Smooth muscle cell (in vitro differentiated cells): ENCODE results near the gene SPEG. TPM values are rescaled to one million over a fixed set of nuclear protein-coding genes. Genes with fewer than 3 reads are reported as not detected.

ENCODE experiments used
- DNase-seq: peaks from one replicate; lab custom pipeline; 2025; ENCODE audit not compliant: unreplicated experiment; lab: John Stamatoyannopoulos, UW
- H2AFZ ChIP-seq: fragments of 200-600 bp; sonication (generic); 2 replicates; pipeline ENCODE4 v1.6.0; 2016; ENCODE audit warnings: antibody characterized with exemption, low read depth, mild to moderate bottlenecking
- H3F3A ChIP-seq: fragments of 200-600 bp; sonication (generic); 2 replicates; pipeline ENCODE4 v1.6.0; 2017; ENCODE audit warnings: antibody characterized with exemption, low read depth
- H3K27ac ChIP-seq: fragments of 200-600 bp; sonication (generic); 2 replicates; pipeline ENCODE4 v1.5.1; 2016; ENCODE audit warnings: low read depth, mild to moderate bottlenecking
- H3K27me3 ChIP-seq: fragments of 200-600 bp; sonication (generic); 2 replicates; pipeline ENCODE4 v1.6.1; 2016; ENCODE audit warnings: low read depth, mild to moderate bottlenecking
- H3K36me3 ChIP-seq: fragments of 200-600 bp; sonication (generic); 2 replicates; pipeline ENCODE4 v1.5.1; 2016; ENCODE audit warnings: low read depth
- H3K4me1 ChIP-seq: fragments of 200-600 bp; sonication (generic); 2 replicates; pipeline ENCODE4 v1.5.1; 2016; ENCODE audit warnings: low read depth
- H3K4me2 ChIP-seq: fragments of 200-600 bp; sonication (generic); 2 replicates; pipeline ENCODE4 v1.6.0; 2016; ENCODE audit warnings: mild to moderate bottlenecking
- H3K4me3 ChIP-seq: fragments of 200-600 bp; sonication (generic); 2 replicates; pipeline ENCODE4 v1.5.1; 2016; ENCODE audit warnings: mild to moderate bottlenecking
- H3K79me2 ChIP-seq: fragments of 200-600 bp; sonication (generic); 2 replicates; pipeline ENCODE4 v1.6.0; 2016; ENCODE audit warnings: low read depth, mild to moderate bottlenecking
- H3K9ac ChIP-seq: fragments of 200-600 bp; sonication (generic); 2 replicates; pipeline ENCODE4 v1.6.0; 2016; ENCODE audit warnings: low read depth
- H3K9me3 ChIP-seq: fragments of 200-600 bp; sonication (generic); replicated peaks from 2 replicates; pipeline ENCODE4 v1.5.1; 2016; ENCODE audit warnings: low read depth
- H4K20me1 ChIP-seq: fragments of 200-600 bp; sonication (generic); 2 replicates; pipeline ENCODE4 v1.6.0; 2016; ENCODE audit warnings: low read depth
- WGBS: methylation state at CpG from one replicate; pipeline ENCODE4 v1.1.7; 2016; ENCODE audit warnings: low lambda C conversion rate; 5-methylcytosine and 5-hydroxymethylcytosine counted together
- polyA plus RNA-seq: library from polyadenylated mRNA; unstranded; fragments of >200 nt; fragmentation: Nextera tagmentation; extraction: Ambion mirVana; gene quantifications from 2 replicates; pipeline ENCODE4 v1.2.1, GENCODE V29; 2016
- total RNA-seq: library from RNA; depleted of rRNA; stranded (reverse); fragments of >200 nt; gene quantifications from 2 replicates; pipeline ENCODE4 v1.2.3, GENCODE V29; 2014
- TF ChIP-seq, protein P1 (sequence below): fragments of 200-600 bp; sonication (generic); IDR thresholded peaks from 2 replicates; pipeline ENCODE4 v1.5.1; 2017; ENCODE audit warnings: borderline replicate concordance, mild to moderate bottlenecking, antibody characterized with exemption; ENCODE audit not compliant: insufficient read depth, poor library complexity, severe bottlenecking

The SPEG gene
- total and polyA plus RNA-seq, 2 experiments from 2014 or later: 14.9 to 37.8 TPM

DNA sequence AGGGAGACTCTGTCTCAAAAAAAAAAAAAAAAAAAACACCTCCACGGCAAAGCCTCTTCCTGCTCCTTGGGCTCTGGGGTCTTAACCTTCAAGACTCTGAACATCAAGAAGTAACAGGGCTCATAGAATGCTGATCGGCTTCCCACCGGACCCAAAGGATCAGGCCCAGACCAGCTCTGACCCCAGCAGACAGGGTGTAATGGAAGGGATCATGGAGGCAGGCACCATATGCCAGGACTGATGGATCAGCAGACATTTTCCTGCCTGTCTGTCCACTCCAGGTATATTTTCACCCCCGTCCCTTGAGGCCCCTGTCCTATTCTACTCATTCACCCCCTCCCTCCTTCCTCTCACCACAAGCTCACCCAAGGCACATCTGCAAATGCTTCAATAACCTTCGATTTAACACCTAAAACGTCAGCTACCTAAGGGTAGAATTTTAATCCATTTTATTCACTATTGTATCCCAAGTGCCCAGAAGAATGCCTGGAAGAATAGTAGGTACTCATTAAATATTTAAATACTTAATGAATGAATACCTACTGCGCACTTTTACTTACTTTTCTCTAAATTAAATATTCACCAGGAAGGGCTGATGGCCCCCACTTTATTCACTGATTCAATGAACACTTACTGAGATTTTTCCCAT is 4.6 kb upstream of the SPEG start:
- H3F3A ChIP-seq: peaks cover 9% of the 10 kb centered on the region
- H3K27ac ChIP-seq: no peak overlapping the region
- 94% methylated on average over 7 of the region's 7 CpGs for WGBS
- no peak overlapping the region for H3K4me3 ChIP-seq
- no peaks in the 10 kb centered on the region for H3K79me2 ChIP-seq
- DNase-seq: no peak
- TF ChIP-seq, protein P1, sequence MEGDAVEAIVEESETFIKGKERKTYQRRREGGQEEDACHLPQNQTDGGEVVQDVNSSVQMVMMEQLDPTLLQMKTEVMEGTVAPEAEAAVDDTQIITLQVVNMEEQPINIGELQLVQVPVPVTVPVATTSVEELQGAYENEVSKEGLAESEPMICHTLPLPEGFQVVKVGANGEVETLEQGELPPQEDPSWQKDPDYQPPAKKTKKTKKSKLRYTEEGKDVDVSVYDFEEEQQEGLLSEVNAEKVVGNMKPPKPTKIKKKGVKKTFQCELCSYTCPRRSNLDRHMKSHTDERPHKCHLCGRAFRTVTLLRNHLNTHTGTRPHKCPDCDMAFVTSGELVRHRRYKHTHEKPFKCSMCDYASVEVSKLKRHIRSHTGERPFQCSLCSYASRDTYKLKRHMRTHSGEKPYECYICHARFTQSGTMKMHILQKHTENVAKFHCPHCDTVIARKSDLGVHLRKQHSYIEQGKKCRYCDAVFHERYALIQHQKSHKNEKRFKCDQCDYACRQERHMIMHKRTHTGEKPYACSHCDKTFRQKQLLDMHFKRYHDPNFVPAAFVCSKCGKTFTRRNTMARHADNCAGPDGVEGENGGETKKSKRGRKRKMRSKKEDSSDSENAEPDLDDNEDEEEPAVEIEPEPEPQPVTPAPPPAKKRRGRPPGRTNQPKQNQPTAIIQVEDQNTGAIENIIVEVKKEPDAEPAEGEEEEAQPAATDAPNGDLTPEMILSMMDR: no peak
- H3K9ac ChIP-seq: no peak overlapping the region
- no peaks in the 10 kb centered on the region for H3K36me3 ChIP-seq
- no peak overlapping the region for H3K4me2 ChIP-seq
- H4K20me1 ChIP-seq: no peaks in the 10 kb centered on the region
- no peaks in the 10 kb centered on the region for H3K9me3 ChIP-seq
- H3K4me1 ChIP-seq: peaks cover 9% of the 10 kb centered on the region
- peaks cover 3% of the 10 kb centered on the region for H3K27me3 ChIP-seq
- no peak overlapping the region for H2AFZ ChIP-seq

DNA sequence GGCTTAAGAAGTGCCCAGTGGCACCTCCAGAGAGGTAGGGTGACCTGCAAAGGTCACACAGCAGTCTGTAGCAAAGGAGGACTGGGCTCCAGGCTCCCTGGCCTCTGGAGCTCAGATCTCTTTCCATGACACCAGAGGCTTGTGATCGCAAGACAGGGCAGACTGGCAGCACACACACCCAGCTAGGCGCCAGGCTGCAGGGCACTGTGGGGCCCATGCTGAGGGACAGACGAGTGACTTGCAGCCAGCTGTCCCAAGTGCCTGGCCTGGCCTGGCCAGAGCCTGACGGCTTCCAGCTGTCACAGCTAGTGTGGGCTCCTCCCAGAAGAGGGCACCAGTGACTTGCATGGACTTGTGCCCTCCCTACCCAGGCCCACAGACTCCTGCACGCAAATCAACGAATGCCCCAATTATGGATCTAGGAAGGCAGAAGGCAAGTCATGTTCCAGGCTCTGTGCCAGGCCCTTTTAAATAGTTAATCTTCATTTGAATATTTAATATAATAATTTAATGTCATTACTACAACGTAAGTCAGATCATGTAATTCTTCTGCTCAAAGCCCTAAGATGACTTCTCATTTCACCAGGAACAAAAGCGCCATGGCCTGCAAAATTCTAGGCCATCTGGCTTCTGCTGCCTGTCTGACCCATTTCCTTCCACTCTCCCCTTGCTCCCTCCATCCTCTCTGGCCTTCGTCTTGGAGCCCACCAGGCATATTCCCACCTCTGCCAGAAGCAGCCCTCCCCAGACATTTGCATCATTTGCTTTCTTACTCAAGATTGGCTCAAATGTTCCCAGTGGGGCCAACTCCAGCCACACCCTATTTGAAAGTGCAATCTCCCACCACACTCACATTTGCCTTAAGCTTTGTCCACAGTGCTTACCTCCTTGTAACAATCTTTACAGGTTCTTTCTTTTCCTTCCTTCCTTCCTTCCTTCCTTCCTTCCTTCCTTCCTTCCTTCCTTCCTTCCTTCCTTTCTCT is 3.7 kb upstream of the SPEG start:
- Histone ChIP-seq H3K4me2 (no peak overlapping the region), H3K27me3 (peaks cover 12% of the 10 kb centered on the region), H3K27ac (no peak overlapping the region), H3K36me3 (no peaks in the 10 kb centered on the region), H3K4me1 (peaks cover 11% of the 10 kb centered on the region), H3K9ac (no peak overlapping the region), H4K20me1 (no peaks in the 10 kb centered on the region), H3F3A (peaks cover 9% of the 10 kb centered on the region), H3K4me3 (no peak overlapping the region), H3K79me2 (no peaks in the 10 kb centered on the region), H3K9me3 (no peaks in the 10 kb centered on the region), H2AFZ (no peak overlapping the region)
- 37% methylated on average over 9 of the region's 9 CpGs for WGBS
- no peak for DNase-seq
- TF ChIP-seq, protein P1: peak; percentile 17

DNA sequence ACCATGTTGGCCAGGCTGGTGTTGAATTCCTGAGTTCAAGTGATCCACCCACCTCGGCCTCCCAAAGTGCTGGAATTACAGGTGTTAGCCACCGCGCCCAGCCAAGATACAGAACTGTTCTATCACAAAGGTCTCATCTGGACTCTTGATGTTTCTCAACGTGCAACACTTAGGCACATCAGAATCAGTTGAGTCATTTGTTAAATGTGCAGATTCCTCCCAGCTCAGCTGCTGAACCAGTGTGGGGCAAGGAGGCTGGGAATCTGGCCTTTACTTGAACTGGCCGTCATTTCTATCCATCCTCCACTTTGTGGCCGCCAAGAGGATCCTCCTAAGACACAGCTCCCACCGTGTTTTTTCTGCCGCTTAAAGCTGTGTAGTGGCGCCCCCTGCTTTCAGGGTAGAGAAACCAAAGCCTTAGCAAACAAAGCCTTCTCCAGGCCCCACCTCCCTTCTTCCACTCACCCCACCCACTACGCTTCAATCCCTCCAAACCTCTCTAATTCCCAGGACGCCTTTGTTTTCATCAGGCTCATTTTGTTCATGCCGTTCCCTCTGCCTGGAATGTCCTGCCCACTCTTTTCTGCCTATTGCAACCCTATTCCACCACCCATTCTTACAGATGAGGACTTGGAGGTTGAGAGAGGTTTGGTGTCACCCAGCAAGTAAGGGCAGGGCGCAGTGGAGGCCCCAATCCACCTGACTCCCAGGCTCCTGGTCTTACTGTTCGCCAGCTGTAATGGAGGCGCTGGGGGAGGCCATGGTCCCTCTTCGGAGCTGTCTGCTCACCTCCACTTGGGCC is 776 bp upstream of the SPEG start:
- peak overlapping the region; percentile 89 for H3K4me2 ChIP-seq
- 43% methylated on average over 16 of the region's 16 CpGs for WGBS
- no peaks in the 10 kb centered on the region for H3K9me3 ChIP-seq
- no peak for DNase-seq
- H3K9ac ChIP-seq: no peak overlapping the region
- H2AFZ ChIP-seq: peak overlapping the region; percentile 78
- peaks cover 9% of the 10 kb centered on the region for H3F3A ChIP-seq
- no peak overlapping the region for H3K27ac ChIP-seq
- TF ChIP-seq, protein P1: peak; percentile 37
- H3K4me3 ChIP-seq: peak overlapping the region; percentile 44
- H3K36me3 ChIP-seq: no peaks in the 10 kb centered on the region
- no peaks in the 10 kb centered on the region for H3K79me2 ChIP-seq
- no peaks in the 10 kb centered on the region for H4K20me1 ChIP-seq
- peaks cover 11% of the 10 kb centered on the region for H3K4me1 ChIP-seq
- H3K27me3 ChIP-seq: peaks cover 12% of the 10 kb centered on the region
